SK-N-DZ (cell line): ENCODE results near the gene UGT8. TPM values are rescaled to one million over a fixed set of nuclear protein-coding genes. Genes with fewer than 3 reads are reported as not detected.
"Not testable (repeated sequence)": the region's sequence is repeated elsewhere in the genome, so short reads cannot be mapped to it uniquely, and the experiment has no call there.

Source experiments
- DNase-seq: peaks from one replicate; pipeline ENCODE4 v3.0.0-alpha.2; 2015; ENCODE audit warnings: low spot score
- polyA plus RNA-seq, 2 experiments: library from polyadenylated mRNA; depleted of rRNA; stranded (reverse); fragments of >200 nt; gene quantifications; 2 replicates each; pipeline ENCODE4 v1.2.3, GENCODE V29; 2014

UGT8 gene, protein sequence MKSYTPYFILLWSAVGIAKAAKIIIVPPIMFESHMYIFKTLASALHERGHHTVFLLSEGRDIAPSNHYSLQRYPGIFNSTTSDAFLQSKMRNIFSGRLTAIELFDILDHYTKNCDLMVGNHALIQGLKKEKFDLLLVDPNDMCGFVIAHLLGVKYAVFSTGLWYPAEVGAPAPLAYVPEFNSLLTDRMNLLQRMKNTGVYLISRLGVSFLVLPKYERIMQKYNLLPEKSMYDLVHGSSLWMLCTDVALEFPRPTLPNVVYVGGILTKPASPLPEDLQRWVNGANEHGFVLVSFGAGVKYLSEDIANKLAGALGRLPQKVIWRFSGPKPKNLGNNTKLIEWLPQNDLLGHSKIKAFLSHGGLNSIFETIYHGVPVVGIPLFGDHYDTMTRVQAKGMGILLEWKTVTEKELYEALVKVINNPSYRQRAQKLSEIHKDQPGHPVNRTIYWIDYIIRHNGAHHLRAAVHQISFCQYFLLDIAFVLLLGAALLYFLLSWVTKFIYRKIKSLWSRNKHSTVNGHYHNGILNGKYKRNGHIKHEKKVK
- 0.22 and 0.58 TPM in 2 replicates for polyA plus RNA-seq (2014; cell fraction: cytosol; rRNA removed)
- polyA plus RNA-seq (2014; cell fraction: nucleus; rRNA removed) = 0.13 and 0.18 TPM in 2 replicates

DNA sequence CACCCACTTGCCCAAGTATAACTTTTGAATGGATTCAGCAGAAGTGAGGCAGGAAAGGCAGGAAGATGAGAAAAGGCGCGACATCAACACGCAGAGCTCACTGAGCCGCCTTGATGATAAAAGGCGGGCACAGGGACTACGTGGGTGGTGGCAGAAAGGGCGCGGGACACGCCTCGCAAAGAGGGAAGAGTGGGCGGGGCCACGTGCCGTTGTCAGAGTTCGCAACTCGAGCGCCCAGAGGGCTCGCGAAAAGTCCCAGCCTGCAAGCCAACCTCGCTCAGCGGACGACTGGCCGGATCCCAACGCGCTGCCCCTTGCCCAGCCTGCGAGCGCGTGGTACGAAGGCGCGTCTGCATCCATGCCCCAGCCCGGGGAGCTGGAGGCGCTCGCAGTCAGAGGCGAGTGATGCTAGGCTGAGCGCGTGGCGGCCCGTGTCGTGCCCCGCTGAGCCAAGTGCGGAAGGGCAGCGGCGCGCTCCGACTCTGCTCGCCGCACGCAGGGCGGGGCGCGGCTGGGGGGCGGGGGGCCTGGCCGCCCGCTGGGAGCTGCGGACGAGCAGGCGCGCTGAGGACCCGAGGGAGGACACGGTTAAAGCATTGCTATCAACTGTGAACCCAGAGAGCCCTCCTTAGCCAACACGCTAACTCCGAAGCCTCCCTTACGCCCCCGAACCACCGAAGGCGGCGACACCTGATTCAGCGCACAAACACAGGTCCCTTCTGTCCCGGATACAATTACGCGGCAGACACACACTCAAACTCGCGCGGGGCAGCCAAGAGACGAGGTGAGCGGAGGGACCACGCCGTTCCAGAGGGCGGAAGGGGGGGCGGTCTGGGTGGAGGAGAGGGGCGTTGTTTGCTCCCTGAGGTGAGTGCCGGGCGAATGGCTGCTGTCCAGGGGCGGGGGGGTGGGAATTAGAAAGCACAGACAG lies at the start of gene UGT8:
UGT8 (plus strand) TSS at position 617 of the 931 bp plus-strand sequence. CDS start 24,074 bp downstream, outside the sequence.
- DNase-seq = peak; percentile 25

DNA sequence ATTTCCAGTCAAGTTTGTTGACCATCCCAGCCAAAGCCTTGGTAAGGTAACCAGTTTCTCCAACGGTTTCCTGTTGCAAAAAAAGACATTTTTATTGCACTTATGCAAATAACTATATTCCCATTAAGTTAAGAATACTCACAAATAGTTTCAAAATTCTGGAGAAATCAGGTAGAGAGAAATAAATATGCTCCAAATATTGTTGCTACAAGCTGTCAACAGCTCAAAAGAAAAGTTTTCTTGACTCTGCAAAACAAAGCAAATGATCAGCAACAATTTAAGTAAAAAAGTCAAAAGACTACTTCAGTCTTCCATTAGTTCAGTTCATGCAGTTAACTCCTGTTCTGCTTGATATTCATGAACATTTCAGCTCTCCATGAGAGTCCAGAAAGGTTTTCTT lies 49.0 kb upstream of the UGT8 start:
- no peak for DNase-seq

DNA sequence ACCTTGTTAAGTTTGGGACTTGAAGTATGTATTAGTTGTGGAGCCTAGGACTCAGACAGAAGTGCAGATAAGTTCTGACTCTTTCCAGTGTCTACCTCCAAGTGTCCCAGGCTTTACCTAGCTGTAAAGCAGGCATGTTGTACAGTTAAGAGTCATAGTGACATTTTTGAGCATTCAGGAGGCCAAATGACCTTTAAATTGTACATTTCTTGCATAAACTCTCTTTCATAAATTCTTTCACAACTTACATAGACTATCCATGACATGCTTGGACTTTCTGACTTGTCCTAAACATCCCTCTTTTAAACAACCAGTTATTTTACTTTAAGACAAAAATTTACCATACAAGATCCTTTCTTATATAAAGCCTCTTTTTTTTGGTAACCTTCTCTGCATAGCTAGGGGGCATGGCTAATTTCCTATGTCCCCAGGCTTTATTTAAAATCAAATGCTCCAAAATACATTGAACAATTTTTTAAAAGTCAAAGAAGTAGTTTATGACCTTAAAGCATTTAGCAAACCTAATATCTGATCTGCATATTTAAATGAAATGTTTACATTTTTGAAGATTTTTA lies 40.1 kb upstream of the UGT8 start:
- DNase-seq = no peak

DNA sequence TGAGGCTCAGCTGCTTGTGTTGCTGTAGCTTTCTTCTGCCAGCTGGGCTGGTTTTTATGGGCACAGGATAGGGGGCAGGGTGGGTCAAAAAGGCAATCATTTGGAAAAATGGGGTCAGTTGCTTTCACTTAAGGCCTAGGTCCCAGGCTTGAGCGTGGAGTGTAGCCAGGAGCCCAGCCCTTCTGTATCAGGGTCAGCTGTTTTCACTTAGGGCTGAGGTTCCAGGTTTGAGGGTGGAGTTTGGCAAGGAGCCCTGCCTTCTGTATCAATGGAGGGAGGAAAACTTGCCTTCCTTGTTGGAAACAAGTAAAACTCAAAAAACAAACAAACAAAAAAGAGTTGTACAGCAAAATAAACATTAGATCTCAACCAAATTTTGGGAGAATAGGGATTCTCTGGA lies 37.0 kb upstream of the UGT8 start:
- no peak for DNase-seq

DNA sequence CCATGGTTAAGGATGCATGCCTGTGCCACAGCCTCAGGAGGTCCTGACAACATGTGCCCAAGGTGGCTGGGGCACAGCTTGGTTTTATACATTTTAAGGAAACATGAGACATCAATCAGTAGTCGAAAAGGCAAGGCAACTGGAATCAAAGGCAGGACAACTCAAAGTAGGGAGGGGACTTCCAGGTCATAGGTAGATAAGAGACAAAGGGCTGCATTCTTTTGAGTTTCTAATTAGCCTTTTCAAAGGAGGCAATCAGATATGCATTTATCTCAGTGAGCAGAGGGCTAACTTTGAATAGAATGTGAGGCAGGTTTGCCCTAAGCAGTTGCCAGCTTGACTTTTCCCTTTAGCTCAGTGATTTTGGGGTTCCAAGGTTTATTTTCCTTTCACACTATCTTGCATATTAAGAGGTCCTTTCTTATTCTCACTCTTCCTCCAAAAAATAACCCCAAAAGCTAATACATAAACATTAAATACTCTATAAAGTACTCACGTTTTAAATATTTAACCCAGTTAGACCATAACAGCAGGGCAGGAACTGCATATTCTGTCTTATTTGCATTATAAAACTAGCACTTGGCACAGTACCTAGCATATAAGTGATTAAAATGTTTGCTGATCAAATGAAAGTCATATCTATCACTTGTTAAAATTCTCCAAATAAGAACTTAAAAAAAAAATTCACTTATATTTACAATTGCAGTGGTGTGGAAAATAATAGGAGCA lies 36.3 kb upstream of the UGT8 start:
- no peak for DNase-seq

DNA sequence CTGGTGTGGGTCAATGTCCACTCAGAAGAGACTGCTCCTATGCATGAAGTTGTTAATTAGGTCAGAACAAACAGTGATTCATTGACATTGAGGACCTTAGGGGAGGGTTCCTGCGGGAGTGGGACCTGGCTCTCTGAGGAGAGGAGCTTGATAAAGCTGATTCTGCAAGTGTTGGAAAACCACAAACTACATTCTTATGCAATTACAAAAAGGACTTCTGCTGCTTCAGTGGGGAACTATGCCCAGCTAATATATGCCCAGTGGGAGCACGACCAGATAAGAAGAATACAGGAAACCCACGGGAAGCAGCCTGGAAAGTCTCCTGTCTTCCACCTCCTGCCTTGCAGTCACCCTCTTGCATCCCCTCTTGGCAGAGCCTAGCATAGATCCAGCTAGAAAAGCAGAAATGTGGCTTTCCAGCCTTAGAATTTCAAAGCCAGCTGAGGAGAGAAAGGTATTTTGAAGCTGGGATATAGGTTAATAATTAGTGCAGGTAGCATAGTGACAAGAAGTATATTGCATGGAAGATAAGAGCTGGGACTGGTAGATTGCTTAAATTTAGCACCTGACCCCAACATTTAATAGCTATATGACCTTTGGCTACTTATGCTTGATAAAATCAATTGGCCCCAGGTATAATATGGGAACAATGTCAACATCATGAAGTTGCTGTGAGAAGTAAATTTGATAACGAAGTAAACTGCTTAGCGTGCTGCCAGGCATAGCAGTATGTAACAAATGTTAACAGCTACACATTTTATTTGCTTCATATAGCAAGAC lies 34.9 kb upstream of the UGT8 start:
- no peak for DNase-seq

DNA sequence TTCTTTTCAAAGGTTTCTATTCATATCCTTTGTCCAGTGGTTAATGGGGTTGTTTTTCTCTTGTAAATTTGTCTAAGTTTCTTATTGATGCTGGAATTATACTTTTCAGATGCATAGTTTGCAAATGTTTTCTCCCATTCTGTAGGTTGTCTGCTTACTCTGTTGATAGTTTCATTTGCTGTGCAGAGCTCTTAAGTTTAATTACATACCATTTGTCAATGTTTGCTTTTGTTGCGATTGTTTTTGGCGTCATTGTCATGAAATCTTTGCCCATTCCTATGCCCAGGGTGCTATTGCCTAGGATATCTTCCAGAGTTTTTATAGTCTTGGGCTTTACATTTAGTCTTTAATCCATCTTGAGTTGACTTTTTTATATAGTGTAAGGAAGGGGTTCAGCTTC lies 21.2 kb upstream of the UGT8 start:
- DNase-seq = no peak

DNA sequence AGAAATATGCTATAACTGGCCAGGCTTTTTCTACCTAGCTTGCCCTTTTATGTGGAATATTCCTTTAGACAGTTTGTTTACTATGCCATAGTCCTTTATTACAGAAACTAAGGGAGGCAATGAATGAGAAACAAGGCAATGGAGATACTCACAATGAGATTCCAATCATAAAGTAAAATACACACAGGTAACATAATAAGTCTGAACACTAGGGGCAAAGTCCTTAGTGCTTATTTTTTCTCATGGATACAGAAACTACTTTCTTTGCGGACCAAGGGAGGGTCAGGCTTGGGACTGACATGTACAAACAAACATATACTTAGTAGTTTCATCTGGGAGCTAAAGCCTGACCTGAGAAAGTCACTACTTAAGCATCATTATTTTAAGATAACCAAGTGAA lies 16.0 kb upstream of the UGT8 start:
- DNase-seq = no peak

DNA sequence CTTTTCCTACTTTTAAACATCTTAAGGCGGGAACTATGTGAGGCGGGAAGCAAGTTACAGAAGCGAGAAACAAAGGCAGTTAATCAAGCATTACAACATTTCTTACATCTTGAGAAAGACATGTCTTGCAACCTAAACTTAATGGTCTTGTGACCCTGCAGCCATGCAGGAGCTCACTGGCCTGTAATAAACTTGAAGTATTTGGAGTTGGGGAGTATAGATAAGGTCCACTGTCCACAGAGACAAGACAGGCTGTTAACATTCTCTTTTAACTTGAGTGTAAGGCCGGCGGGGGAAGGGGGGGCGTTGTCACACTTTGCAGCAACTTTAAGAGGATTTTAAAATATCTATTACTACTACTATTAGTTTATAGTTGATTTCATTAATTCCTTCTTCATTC lies 10.3 kb upstream of the UGT8 start:
- DNase-seq = no peak

DNA sequence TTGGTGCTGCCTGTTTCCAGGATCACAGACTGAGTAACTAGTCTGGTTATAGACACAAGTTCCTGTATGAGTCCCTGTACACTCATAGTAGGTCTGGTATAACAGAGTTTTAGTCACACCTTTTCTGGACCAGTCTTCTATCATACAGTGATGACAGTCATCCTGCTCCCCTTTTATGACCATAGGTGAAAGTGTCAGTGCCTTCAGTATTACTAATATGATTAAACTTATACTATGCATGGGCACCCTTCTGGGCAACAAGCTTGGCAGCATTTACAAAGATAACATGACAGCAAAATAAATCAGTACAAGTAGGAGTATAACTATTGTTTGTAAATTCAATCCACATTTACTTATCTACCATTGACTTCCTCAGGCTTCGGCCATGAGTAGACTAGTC lies 8.2 kb upstream of the UGT8 start:
- DNase-seq = not testable (repeated sequence)

DNA sequence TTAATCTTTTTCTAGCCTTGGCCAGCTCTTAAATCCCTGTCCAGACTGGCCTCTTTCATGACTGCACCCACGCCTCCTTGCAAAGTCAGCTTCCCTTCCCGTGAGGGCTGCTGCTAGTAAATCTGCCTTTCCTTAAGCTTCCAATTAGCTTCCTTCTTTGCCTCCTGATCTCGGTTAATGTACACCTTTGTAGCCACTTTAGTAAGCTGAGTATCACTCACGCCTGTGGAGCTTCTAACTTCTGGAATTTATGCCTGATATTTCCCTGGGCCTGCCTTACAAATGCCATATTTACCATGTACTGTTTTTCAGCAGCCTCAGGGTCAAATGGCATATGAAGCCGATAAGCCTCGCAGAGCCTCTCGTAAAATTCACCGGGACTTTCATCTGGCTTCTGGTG lies 5.1 kb upstream of the UGT8 start:
- no peak for DNase-seq

DNA sequence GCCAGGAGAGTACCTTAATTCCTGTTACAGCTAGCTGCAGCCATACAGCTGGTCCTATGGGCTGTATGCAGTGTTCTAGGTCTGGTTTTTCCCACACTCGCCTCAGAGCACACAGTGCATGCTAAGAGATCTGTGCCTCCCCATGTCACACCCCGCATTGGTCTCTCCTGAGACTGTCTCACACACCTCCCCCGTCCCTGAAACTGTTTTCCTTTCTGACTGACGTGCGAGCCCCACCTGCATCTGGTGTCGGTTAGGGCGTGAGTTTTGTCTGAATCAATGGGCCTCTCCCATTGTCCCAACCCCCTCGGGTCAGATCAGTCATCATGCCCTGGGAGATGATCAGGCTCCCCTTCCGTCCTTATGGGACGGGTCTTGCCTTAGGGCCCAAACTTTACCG lies 3.4 kb upstream of the UGT8 start:
- DNase-seq = no peak

DNA sequence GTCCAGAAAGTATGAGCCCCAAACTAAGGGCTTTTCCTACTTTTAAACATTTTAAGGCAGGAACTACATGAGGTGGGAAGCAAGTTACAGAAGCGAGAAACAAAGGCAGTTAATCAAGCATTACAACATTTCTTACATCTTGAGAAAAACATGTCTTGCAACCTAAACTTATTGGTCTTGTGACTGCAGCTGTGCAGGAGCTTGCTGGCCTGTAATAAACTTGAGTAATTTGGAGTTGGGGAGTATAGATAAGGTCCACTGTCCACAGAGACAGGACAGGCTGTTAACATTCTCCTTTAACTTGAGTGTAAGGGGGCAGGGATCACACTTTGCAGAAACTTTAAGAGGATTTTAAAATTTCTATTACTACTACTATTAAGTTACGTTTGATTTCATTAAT lies 2.7 kb upstream of the UGT8 start:
- DNase-seq = no peak

DNA sequence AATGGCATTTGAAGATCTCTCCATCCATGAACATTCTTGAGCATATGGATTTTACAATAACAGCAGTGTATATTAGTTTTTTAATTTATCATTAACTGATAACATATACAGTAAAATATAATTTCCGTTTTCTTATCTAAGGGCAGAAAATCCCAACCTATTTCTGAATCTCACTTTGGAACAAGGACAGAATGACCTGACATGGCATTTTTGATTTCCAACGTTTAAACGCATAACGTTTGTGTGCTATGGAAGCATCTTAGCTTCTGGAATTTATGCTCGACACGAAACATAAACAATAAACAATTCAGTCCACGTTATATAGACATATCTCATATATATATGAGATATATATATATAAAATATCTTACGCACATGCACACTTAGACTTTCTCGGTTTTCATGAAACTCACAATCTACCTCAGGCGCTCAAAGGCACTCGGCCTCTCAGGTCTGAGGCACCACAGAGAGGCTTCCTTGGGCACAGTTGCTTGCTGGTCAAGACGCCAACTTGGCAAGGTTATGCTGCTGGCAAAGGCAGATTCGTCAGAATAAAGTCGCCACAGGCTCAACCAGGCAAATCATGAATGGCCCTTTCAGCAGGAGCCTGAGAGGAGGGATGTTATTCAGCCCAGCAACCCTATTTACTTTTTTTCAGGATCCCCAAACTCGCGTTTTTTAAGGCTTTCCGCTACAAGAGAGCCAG lies 1.0 kb upstream of the UGT8 start:
- DNase-seq = no peak

DNA sequence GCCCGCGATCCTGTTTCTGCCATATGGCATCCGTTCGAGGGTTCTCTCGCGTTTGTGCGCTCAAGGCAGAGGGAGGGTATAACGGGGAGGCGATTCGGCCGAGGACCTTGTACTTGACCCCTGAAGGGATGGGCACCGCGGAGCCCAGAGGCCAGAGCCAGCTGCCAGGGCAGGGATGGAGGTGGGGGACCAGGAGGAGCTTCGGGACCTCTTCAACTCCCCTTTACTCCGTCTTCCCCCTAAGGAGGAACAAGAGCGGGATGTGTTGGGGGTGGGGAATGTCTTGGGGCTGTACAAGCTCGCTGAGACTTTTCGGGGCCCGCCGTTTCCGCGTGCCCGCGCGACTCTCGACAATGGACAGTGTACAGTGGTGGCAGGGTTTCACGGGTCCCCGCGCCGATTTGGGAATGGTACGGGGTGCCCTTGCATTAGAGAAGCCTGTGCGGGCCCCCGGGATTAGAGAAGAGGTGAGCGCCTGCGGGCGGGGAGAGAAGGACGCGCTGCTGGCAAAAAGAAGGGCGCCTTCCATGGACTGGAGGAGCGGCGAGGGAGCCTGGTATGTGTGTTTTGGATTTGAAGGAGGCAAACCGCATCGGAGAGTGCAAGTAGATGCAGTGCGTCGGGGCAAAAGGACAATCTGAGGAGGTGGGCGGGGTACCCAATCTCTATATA lies 760 bp downstream of the UGT8 start:
- DNase-seq = no peak

DNA sequence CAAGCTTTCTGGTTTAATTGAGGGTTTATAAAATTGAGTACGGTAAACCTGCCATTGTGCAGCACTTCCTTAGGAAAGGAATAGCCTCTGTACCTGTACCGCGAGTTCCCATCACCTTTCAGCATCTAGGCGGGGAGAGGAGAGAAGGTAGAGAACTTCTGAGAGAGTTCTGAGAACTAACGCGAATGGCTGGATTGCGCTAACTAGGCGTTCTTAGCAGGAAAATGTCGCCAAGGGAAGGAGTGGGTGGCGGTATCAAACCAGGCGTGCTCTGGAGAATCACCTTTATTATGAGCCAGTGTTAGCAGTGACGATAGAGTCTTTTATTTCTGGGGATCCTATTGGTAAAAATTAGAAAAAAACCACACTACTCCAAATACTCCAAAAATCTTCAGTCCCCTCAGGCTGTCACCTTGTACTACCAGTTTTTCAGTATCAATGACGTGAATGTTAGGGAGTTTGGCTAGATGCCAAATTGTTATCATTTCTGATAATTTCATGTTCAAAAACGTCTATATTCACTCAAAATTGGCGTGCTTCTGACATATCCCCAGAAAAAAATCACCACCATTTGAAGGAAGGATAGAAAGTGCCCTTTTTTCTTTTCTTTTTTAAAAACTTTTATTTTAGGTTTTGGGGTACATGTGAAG lies 1.4 kb downstream of the UGT8 start:
- DNase-seq = no peak

DNA sequence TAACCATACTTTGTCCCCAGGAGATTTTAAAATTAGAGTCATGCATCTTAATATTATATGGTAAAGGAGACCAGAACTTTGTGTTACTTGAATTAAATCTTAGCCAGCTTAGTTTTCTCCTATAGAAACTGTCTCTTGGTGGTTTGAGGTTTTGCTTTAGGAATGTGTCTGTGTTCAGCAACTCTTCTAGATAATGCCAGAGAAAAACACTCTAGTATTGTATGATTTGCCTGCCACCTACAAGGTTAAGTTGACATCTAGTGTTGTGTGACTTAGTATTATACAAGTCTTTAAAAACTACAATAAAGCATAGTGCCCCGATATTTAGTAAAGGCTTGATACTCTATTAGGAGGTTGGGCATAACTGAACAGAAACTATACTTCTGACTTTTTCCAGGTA lies 2.1 kb downstream of the UGT8 start:
- no peak for DNase-seq

DNA sequence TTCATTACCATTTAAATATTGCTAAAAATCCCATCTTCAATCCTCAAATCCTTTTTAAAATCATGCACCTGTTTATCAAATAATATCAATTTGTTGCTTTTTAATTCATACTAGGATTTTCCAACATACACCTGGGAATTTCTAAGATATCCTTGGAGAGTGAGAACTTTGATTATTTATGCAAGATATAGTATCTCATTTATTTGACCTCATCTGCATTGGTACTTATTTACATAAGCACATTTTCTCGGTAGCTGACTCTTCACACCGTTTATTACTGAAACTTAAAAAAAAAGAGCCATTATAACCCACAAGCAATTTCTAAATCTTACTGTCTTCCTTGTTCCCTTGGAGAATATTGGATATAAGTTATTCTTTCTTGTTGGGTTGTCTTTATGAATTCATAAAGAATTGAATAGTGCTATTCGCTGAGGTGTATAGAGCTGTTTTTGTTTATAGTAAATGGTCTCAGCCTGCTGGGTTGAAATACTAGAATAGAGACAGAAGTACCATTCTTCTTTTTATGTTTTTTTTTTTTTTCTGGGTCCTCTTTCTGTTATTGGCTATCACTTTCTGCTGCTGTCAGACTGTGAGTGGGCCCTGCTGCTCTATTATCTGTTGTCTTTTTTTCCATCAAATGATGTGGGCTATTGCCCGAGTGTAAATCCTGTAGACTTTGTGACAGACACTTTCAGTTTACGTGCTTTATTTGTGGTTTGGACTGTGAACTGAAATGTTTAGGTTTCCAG lies 2.9 kb downstream of the UGT8 start:
- DNase-seq = no peak
